Measurements from ENCODE around the gene CDK6. TPM values are rescaled to one million over a fixed set of nuclear protein-coding genes. Genes with fewer than 3 reads are reported as not detected.

The CDK6 gene
- total and polyA plus RNA-seq, 2 of the 8 experiments (the other 6 are each of a cell fraction or from before 2014, with no cell fraction given): 5.9 to 18.9 TPM

GRCh38 chr7:92740700-92741126 is 95.7 kb downstream of the CDK6 start:
- Histone ChIP-seq H2BK15ac (ENCODE audit: low read length) (no peak overlapping the region), H4K20me1 (replicated peaks in 1 of 2; ENCODE audit: control insufficient read depth in 1 of 2, insufficient read depth in 2 of 2, low read length in 2 of 2) (no peaks in the 10 kb centered on the region), H3K27ac (ENCODE audit: low read depth, low read length) (no peak overlapping the region), H3K23ac (ENCODE audit: insufficient read length) (no peak overlapping the region), H2BK120ac (replicated peaks; ENCODE audit: low read depth, low read length) (no peak overlapping the region), H3K79me1 (ENCODE audit: low read depth, low read length) (no peaks in the 10 kb centered on the region; the same call in 1 of the 2 replicates), H3K4me1 (replicated peaks in 1 of 4; ENCODE audit: control insufficient read depth in 3 of 4, insufficient read depth in 4 of 4, low read length in 3 of 4) (peaks cover 0 to 2% (median 0%) of the 10 kb centered on the region in 4 experiments; a peak in 1 of 7 replicates), H3K56ac (replicated peaks; ENCODE audit: insufficient read length, low read depth, low read length) (no peak overlapping the region), H3K14ac (ENCODE audit: insufficient read length) (no peak overlapping the region), H3K4me2 (ENCODE audit: insufficient read depth in 1 of 2, low read depth in 2 of 2, low read length in 2 of 2) (no peak overlapping the region), H3K9ac (replicated peaks in 1 of 4; ENCODE audit: extremely low read depth in 1 of 4, low read depth in 3 of 4, low read length in 3 of 4) (no peak overlapping the region), H4K8ac (ENCODE audit: extremely low read depth, insufficient read depth, low read length) (no peak overlapping the region; the same call in 1 of the 2 replicates), H4K5ac (ENCODE audit: insufficient read length, low read depth, low read length) (no peak overlapping the region), H2AFZ (ENCODE audit: low read length) (no peak overlapping the region), H3K79me2 (ENCODE audit: control insufficient read depth in 1 of 2, insufficient read depth in 2 of 2, low read length in 2 of 2) (no peaks in the 10 kb centered on the region), H2BK12ac (ENCODE audit: low read depth, low read length) (no peak overlapping the region; the same call in 1 of the 2 replicates), H4K91ac (replicated peaks; ENCODE audit: insufficient read length, low read length) (no peak overlapping the region), H3K18ac (ENCODE audit: extremely low read depth, low read length) (no peak overlapping the region), H3K9me3 (ENCODE audit: insufficient read depth in 2 of 2, low read depth in 1 of 2, low read length in 1 of 2) (no peaks in the 10 kb centered on the region), H3K4ac (replicated peaks; ENCODE audit: insufficient read length, low read depth, low read length) (no peak overlapping the region), H2AK5ac (ENCODE audit: low read depth, low read length) (no peak overlapping the region; the same call in 1 of the 2 replicates), H2BK5ac (ENCODE audit: low read depth, low read length) (no peak overlapping the region), H2BK20ac (ENCODE audit: low read length) (no peak overlapping the region), H3K27me3 (replicated peaks in 1 of 4; ENCODE audit: control insufficient read depth in 3 of 4, extremely low read depth in 1 of 4, insufficient read depth in 3 of 4, low read length in 3 of 4) (no peaks in the 10 kb centered on the region), H3K4me3 (ENCODE audit: extremely low read depth in 1 of 4, insufficient read depth in 2 of 4, low read depth in 3 of 4, low read length in 4 of 4) (no peak overlapping the region), H3K23me2 (ENCODE audit: low read depth, low read length) (no peaks in the 10 kb centered on the region), H3K36me3 (ENCODE audit: control insufficient read depth in 2 of 4, insufficient read depth in 4 of 4, low read length in 3 of 4) (no peaks in the 10 kb centered on the region)
- peak in 1 of 2 experiments; percentile 39 for DNase-seq (ENCODE audit: low read depth in 1 of 2, low spot score in 2 of 2)
- POLR2A ChIA-PET (ENCODE audit: partially characterized antibody): no interaction called here
- CTCF ChIA-PET (ENCODE audit: partially characterized antibody): interaction anchor here (1.9 kb wide), 1 partner anchor 11 kb away, joined by 6 read pairs; no protein-coding TSS in a partner anchor
- WGBS, 2 experiments (ENCODE audit: extremely low coverage in 1 of 2, insufficient coverage in 1 of 2, insufficient read length in 1 of 2, insufficient replicate concordance in 2 of 2, low coverage in 1 of 2, low lambda C conversion rate in 2 of 2, missing lambda C conversion rate in 1 of 2): 72% methylated on average over 6 of the region's 6 CpGs; no CpG with 5 or more reads in 1 of the 2 experiments
- TF ChIP-seq MAX (IDR thresholded peaks at IDR 0.05): peak; percentile 95
- peak; percentile 93 for TF ChIP-seq E2F6 (IDR thresholded peaks at IDR 0.05)
- no peak for TF ChIP-seq TBP (IDR thresholded peaks at IDR 0.05; ENCODE audit: low read depth, low read length)
- FAIRE-seq: no peak

Data from H1 (cell line).